Upper lobe of left lung (tissue), 6 donors: ENCODE measurements around the gene CEACAM7. TPM values are rescaled to one million over a fixed set of nuclear protein-coding genes. Genes with fewer than 3 reads are reported as not detected.
A peak's percentile ranks its signal among the peaks of the same experiment; 100 is the strongest.

Experiments used
- ATAC-seq, 2 donors: fragments of 200-7000 bp; cut with Tn5 transposase; one replicate each; pipeline ENCODE4 v1.9.1; 2022; ENCODE audit warnings: mild to moderate bottlenecking in 2 of 2, moderate library complexity in 2 of 2; ENCODE audit not compliant: low FRiP score in 2 of 2
- DNase-seq, 2 donors: peaks; one replicate each; pipeline ENCODE4 v3.0.0-alpha.2; 2019 to 2020
- H3K27ac ChIP-seq, 4 donors: fragments of 200-600 bp; sonication (generic); one replicate each; pipeline ENCODE4 v1.5.1; 2016 to 2019
- H3K27me3 ChIP-seq, 4 donors: fragments of 200-600 bp; sonication (generic); one replicate each; pipeline ENCODE4 v1.5.1; 2017 to 2019
- H3K36me3 ChIP-seq, 4 donors: fragments of 200-600 bp; sonication (generic); one replicate each; pipeline ENCODE4 v1.5.1; 2016 to 2019
- H3K4me1 ChIP-seq, 4 donors: fragments of 200-600 bp; sonication (generic); one replicate each; pipeline ENCODE4 v1.5.1; 2018 to 2019
- H3K4me3 ChIP-seq, 4 donors: fragments of 200-600 bp; sonication (generic); one replicate each; pipeline ENCODE4 v1.5.1; 2017 to 2019; ENCODE audit warnings: mild to moderate bottlenecking in 2 of 4, moderate library complexity in 1 of 4
- H3K9me3 ChIP-seq, 4 donors: fragments of 200-600 bp; sonication (generic); one replicate each; pipeline ENCODE4 v1.5.1; 2018 to 2019
- EP300 ChIP-seq, 4 donors: sonication (generic); formaldehyde crosslinking; IDR thresholded peaks; one replicate each; pipeline ENCODE4 v1.5.1; 2017; ENCODE audit warnings: antibody characterized with exemption in 4 of 4, control low read depth in 2 of 4
- POLR2A ChIP-seq, 4 donors: fragments of 450-650 bp; IDR thresholded peaks; one replicate each; pipeline ENCODE4 v1.5.1; 2016 to 2017; ENCODE audit warnings: antibody characterized with exemption in 4 of 4, mild to moderate bottlenecking in 2 of 4
- POLR2AphosphoS5 ChIP-seq, 2 donors: sonication (generic); formaldehyde crosslinking; IDR thresholded peaks; one replicate each; pipeline ENCODE4 v1.5.1; 2017; ENCODE audit warnings: antibody characterized with exemption in 2 of 2
- WGBS, 2 donors: methylation state at CpG; one replicate each; pipeline ENCODE4 v1.1.5; 2017 to 2018; 5-methylcytosine and 5-hydroxymethylcytosine counted together
- total RNA-seq, 6 donors: library from RNA; depleted of rRNA in 4 of 6; stranded (reverse); fragments of >200 nt in 4 of 6; gene quantifications; one replicate each; pipeline versions ENCODE4 v1.1.0 to v1.2.1, GENCODE V29; 2016 to 2021
- TF ChIP-seq, protein P1 (sequence below), 6 experiments: fragments of 450-650 bp in 4 of 6; fragments of 200-600 bp in 2 of 6; sonication (generic) in 2 of 6; IDR thresholded peaks; one replicate each; pipeline ENCODE4 v1.5.1; 2016 to 2019; ENCODE audit warnings: antibody characterized with exemption in 6 of 6
- donor health status: DM: no; HTN: no; CAD: no; lungs with moderate emphysema.
- donor health status: DM: no; HTN: yes; CAD: no; lungs with severe emphysema.

The CEACAM7 gene
- total RNA-seq, 6 donors from 2014 or later = 0.23 to 0.30 (median 0.27) TPM; not detected in 3

DNA sequence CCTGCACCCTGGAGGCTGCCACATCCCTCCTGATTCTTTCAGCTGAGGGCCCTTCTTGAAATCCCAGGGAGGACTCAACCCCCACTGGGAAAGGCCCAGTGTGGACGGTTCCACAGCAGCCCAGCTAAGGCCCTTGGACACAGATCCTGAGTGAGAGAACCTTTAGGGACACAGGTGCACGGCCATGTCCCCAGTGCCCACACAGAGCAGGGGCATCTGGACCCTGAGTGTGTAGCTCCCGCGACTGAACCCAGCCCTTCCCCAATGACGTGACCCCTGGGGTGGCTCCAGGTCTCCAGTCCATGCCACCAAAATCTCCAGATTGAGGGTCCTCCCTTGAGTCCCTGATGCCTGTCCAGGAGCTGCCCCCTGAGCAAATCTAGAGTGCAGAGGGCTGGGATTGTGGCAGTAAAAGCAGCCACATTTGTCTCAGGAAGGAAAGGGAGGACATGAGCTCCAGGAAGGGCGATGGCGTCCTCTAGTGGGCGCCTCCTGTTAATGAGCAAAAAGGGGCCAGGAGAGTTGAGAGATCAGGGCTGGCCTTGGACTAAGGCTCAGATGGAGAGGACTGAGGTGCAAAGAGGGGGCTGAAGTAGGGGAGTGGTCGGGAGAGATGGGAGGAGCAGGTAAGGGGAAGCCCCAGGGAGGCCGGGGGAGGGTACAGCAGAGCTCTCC, 13.5 kb upstream of the CEACAM7 start:
- TF ChIP-seq, protein P1, sequence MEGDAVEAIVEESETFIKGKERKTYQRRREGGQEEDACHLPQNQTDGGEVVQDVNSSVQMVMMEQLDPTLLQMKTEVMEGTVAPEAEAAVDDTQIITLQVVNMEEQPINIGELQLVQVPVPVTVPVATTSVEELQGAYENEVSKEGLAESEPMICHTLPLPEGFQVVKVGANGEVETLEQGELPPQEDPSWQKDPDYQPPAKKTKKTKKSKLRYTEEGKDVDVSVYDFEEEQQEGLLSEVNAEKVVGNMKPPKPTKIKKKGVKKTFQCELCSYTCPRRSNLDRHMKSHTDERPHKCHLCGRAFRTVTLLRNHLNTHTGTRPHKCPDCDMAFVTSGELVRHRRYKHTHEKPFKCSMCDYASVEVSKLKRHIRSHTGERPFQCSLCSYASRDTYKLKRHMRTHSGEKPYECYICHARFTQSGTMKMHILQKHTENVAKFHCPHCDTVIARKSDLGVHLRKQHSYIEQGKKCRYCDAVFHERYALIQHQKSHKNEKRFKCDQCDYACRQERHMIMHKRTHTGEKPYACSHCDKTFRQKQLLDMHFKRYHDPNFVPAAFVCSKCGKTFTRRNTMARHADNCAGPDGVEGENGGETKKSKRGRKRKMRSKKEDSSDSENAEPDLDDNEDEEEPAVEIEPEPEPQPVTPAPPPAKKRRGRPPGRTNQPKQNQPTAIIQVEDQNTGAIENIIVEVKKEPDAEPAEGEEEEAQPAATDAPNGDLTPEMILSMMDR (IDR thresholded peaks at IDR 0.05) = peak in 1 of 6 experiments; percentile 22
- no peak for TF ChIP-seq POLR2AphosphoS5 (IDR thresholded peaks at IDR 0.05)
- H3K36me3 ChIP-seq = no peaks in the 10 kb centered on the region
- no peaks in the 10 kb centered on the region for H3K9me3 ChIP-seq
- peak in 1 of 2 donors; percentile 23 for DNase-seq
- 38 to 39% methylated on average over 7 to 8 of the region's 10 CpGs for WGBS, 2 donors
- no peaks in the 10 kb centered on the region for H3K27me3 ChIP-seq
- H3K27ac ChIP-seq = no peak overlapping the region
- H3K4me1 ChIP-seq = peaks cover 0 to 7% (median 3%) of the 10 kb centered on the region in 4 donors
- ATAC-seq = no peak
- no peak overlapping the region for H3K4me3 ChIP-seq

DNA sequence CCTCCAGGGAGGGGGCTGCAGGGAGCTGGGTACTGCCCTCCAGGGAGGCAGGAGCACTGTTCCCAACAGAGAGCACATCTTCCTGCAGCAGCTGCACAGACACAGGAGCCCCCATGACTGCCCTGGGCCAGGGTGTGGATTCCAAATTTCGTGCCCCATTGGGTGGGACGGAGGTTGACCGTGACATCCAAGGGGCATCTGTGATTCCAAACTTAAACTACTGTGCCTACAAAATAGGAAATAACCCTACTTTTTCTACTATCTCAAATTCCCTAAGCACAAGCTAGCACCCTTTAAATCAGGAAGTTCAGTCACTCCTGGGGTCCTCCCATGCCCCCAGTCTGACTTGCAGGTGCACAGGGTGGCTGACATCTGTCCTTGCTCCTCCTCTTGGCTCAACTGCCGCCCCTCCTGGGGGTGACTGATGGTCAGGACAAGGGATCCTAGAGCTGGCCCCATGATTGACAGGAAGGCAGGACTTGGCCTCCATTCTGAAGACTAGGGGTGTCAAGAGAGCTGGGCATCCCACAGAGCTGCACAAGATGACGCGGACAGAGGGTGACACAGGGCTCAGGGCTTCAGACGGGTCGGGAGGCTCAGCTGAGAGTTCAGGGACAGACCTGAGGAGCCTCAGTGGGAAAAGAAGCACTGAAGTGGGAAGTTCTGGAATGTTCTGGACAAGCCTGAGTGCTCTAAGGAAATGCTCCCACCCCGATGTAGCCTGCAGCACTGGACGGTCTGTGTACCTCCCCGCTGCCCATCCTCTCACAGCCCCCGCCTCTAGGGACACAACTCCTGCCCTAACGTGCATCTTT, 12.5 kb upstream of the CEACAM7 start:
- no peak overlapping the region for H3K27ac ChIP-seq
- H3K4me3 ChIP-seq = no peak overlapping the region
- no peak for TF ChIP-seq EP300 (IDR thresholded peaks at IDR 0.05)
- TF ChIP-seq, protein P1 (IDR thresholded peaks at IDR 0.05) = no peak
- TF ChIP-seq POLR2AphosphoS5 (IDR thresholded peaks at IDR 0.05) = no peak
- TF ChIP-seq POLR2A (IDR thresholded peaks at IDR 0.05) = no peak
- ATAC-seq (no peak), DNase-seq (no peak)
- no peaks in the 10 kb centered on the region for H3K9me3 ChIP-seq
- H3K36me3 ChIP-seq = no peaks in the 10 kb centered on the region
- peaks cover 0 to 6% (median 3%) of the 10 kb centered on the region in 4 donors for H3K4me1 ChIP-seq
- no peaks in the 10 kb centered on the region for H3K27me3 ChIP-seq
- WGBS, 2 donors = 77 to 88% methylated on average over 4 to 13 of the region's 13 CpGs

DNA sequence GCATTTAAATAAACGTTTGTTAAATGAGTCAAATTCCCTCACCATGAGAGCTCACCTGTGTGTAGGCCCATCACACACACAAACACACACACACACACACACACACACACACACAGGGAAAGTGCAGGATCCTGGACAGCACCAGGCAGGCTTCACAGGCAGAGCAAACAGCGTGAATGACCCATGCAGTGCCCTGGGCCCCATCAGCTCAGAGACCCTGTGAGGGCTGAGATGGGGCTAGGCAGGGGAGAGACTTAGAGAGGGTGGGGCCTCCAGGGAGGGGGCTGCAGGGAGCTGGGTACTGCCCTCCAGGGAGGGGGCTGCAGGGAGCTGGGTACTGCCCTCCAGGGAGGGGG, 11.9 kb upstream of the CEACAM7 start:
- H3K9me3 ChIP-seq = no peaks in the 10 kb centered on the region
- WGBS, 2 donors = 51% methylated on average over 2 of the region's 2 CpGs; no CpG with 5 or more reads in 1 of the 2 donors
- ATAC-seq (no peak), DNase-seq (no peak)
- no peak overlapping the region for H3K27ac ChIP-seq
- no peaks in the 10 kb centered on the region for H3K36me3 ChIP-seq
- TF ChIP-seq, protein P1 (IDR thresholded peaks at IDR 0.05) = no peak
- no peak for TF ChIP-seq EP300 (IDR thresholded peaks at IDR 0.05)
- TF ChIP-seq POLR2A (IDR thresholded peaks at IDR 0.05) = no peak
- no peak for TF ChIP-seq POLR2AphosphoS5 (IDR thresholded peaks at IDR 0.05)
- peaks cover 0 to 6% (median 3%) of the 10 kb centered on the region in 4 donors for H3K4me1 ChIP-seq
- H3K4me3 ChIP-seq = no peak overlapping the region
- no peaks in the 10 kb centered on the region for H3K27me3 ChIP-seq

DNA sequence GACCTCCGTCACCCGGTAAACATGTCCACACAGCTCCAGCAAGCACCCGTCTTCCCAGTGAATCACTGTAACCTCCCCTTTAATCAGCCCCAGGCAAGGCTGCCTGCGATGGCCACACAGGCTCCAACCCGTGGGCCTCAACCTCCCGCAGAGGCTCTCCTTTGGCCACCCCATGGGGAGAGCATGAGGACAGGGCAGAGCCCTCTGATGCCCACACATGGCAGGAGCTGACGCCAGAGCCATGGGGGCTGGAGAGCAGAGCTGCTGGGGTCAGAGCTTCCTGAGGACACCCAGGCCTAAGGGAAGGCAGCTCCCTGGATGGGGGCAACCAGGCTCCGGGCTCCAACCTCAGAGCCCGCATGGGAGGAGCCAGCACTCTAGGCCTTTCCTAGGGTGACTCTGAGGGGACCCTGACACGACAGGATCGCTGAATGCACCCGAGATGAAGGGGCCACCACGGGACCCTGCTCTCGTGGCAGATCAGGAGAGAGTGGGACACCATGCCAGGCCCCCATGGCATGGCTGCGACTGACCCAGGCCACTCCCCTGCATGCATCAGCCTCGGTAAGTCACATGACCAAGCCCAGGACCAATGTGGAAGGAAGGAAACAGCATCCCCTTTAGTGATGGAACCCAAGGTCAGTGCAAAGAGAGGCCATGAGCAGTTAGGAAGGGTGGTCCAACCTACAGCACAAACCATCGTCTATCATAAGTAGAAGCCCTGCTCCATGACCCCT, 11.3 kb upstream of the CEACAM7 start:
- TF ChIP-seq POLR2AphosphoS5 (IDR thresholded peaks at IDR 0.05) (no peak), EP300 (IDR thresholded peaks at IDR 0.05) (no peak), POLR2A (IDR thresholded peaks at IDR 0.05) (no peak)
- TF ChIP-seq, protein P1 (IDR thresholded peaks at IDR 0.05) = no peak
- Histone ChIP-seq H3K9me3 (no peaks in the 10 kb centered on the region), H3K27ac (peak overlapping the region in 1 of 4 donors; percentile 16), H3K27me3 (no peaks in the 10 kb centered on the region), H3K4me1 (peaks cover 0 to 6% (median 3%) of the 10 kb centered on the region in 4 donors), H3K4me3 (no peak overlapping the region), H3K36me3 (no peaks in the 10 kb centered on the region)
- ATAC-seq = no peak
- DNase-seq = no peak
- WGBS, 2 donors = 58 to 70% methylated on average over 5 to 15 of the region's 17 CpGs
